SK-N-SH (cell line): Measurements from ENCODE around the gene FYB2. TPM values are rescaled to one million over a fixed set of nuclear protein-coding genes. Genes with fewer than 3 reads are reported as not detected.

Experiments
- CTCF ChIA-PET: fragments of 300-600, 350-600 bp; formaldehyde crosslinking; extraction: SDS; loops from one replicate; lab custom pipeline; 2021; lab: Yijun Ruan, JAX
- POLR2A ChIA-PET: fragments of 350-600 bp; sonication (Branson Sonifier 250); formaldehyde crosslinking; extraction: SDS; loops from one replicate; lab custom pipeline; 2020; ENCODE audit warnings: antibody characterized with exemption, inconsistent platforms; lab: Yijun Ruan, JAX
- DNase-seq: peaks from one replicate; pipeline ENCODE4 v3.0.0; 2012
- H2AFZ ChIP-seq: fragments of 200-600 bp; sonication (generic); 2 replicates; pipeline ENCODE4 v1.8.1; 2016; ENCODE audit warnings: antibody characterized with exemption, mild to moderate bottlenecking, low read depth
- H3F3A ChIP-seq: fragments of 200-600 bp; sonication (generic); replicated peaks from 2 replicates; pipeline ENCODE3; 2016; ENCODE audit warnings: antibody characterized with exemption, mild to moderate bottlenecking; ENCODE audit not compliant: insufficient read depth
- H3K27ac ChIP-seq, 2 experiments: fragments of 200-500 bp in 1 of 2; fragments of 200-600 bp in 1 of 2; sonication (Bioruptor generic) in 1 of 2; sonication (generic), shearing (Covaris generic) in 1 of 2; 2 replicates each; pipeline versions ENCODE4 v1.5.1 to v1.6.1; 2014 to 2016; ENCODE audit warnings: low read depth in 2 of 2, inconsistent platforms in 1 of 2, low read length in 1 of 2, mild to moderate bottlenecking in 1 of 2, mixed read lengths in 1 of 2
- H3K27me3 ChIP-seq: fragments of 200-600 bp; sonication (generic), shearing (Covaris generic); 2 replicates; pipeline ENCODE4 v1.6.1; 2016; ENCODE audit warnings: mixed run types; ENCODE audit not compliant: insufficient read depth
- H3K36me3 ChIP-seq, 2 experiments: fragments of 200-500 bp in 1 of 2; fragments of 200-600 bp in 1 of 2; sonication (Bioruptor generic) in 1 of 2; sonication (generic) in 1 of 2; replicated peaks in 1 of 2; 2 replicates each; pipeline versions ENCODE3 to v1.5.1; 2014 to 2016; ENCODE audit warnings: low read length in 1 of 2, mild to moderate bottlenecking in 1 of 2; ENCODE audit not compliant: insufficient read depth in 2 of 2, control insufficient read depth in 1 of 2
- H3K4me1 ChIP-seq, 2 experiments: fragments of 200-500 bp in 1 of 2; fragments of 200-600 bp in 1 of 2; sonication (Bioruptor generic) in 1 of 2; sonication (generic), shearing (Covaris generic) in 1 of 2; 2 replicates each; pipeline versions ENCODE4 v1.5.1 to v1.6.1; 2014 to 2016; ENCODE audit warnings: low read depth in 1 of 2, low read length in 1 of 2, mixed run types in 1 of 2; ENCODE audit not compliant: insufficient read depth in 2 of 2, control insufficient read depth in 1 of 2
- H3K4me2 ChIP-seq: fragments of 200-600 bp; sonication (generic), shearing (Covaris generic); 2 replicates; pipeline ENCODE4 v1.6.1; 2017; ENCODE audit warnings: mixed run types
- H3K4me3 ChIP-seq, 2 experiments: fragments of 200-500 bp in 1 of 2; fragments of 200-600 bp in 1 of 2; sonication (Bioruptor generic) in 1 of 2; sonication (generic), shearing (Covaris generic) in 1 of 2; 2 replicates each; pipeline versions ENCODE4 v1.5.1 to v1.8.1; 2014 to 2016; ENCODE audit warnings: low read depth in 2 of 2, inconsistent platforms in 1 of 2, low read length in 1 of 2, mild to moderate bottlenecking in 1 of 2, mixed read lengths in 1 of 2, moderate library complexity in 1 of 2
- H3K79me2 ChIP-seq: fragments of 200-600 bp; sonication (generic); 2 replicates; pipeline ENCODE4 v1.8.1; 2017; ENCODE audit warnings: mild to moderate bottlenecking; ENCODE audit not compliant: insufficient read depth
- H3K9ac ChIP-seq: fragments of 200-600 bp; sonication (generic); 2 replicates; pipeline ENCODE4 v1.6.1; 2017; ENCODE audit warnings: mixed run types
- H3K9me2 ChIP-seq: fragments of 200-600 bp; sonication (generic); 2 replicates; pipeline ENCODE4 v1.6.1; 2017; ENCODE audit warnings: mixed run types
- H3K9me3 ChIP-seq: fragments of 200-600 bp; sonication (generic); 2 replicates; pipeline ENCODE4 v1.6.1; 2017; ENCODE audit warnings: mixed run types, mild to moderate bottlenecking, moderate library complexity
- H4K20me1 ChIP-seq: fragments of 200-600 bp; sonication (generic); 2 replicates; pipeline ENCODE4 v1.6.1; 2017; ENCODE audit warnings: mild to moderate bottlenecking, mixed run types; ENCODE audit not compliant: insufficient read depth
- EP300 ChIP-seq, 2 experiments: IDR thresholded peaks; 2 replicates each; pipeline versions ENCODE4 v1.4.0 to v1.6.1; 2012; ENCODE audit warnings: borderline replicate concordance in 1 of 2, low read depth in 1 of 2, low read length in 1 of 2
- EZH2phosphoT487 ChIP-seq: fragments of 200-600 bp; sonication (generic); IDR thresholded peaks from 2 replicates; pipeline ENCODE4 v1.6.1; 2017; ENCODE audit warnings: low read depth, mixed run types, mild to moderate bottlenecking, antibody characterized with exemption, moderate library complexity, borderline replicate concordance
- FOSL2 ChIP-seq: IDR thresholded peaks from 2 replicates; pipeline ENCODE4 v1.4.0; 2012; ENCODE audit warnings: low read depth, mild to moderate bottlenecking, moderate library complexity, borderline replicate concordance
- GATA2 ChIP-seq: sonication (generic); formaldehyde crosslinking; IDR thresholded peaks from 2 replicates; pipeline ENCODE4 v1.5.0; 2020; ENCODE audit warnings: mild to moderate bottlenecking, missing genetic modification reagents
- MEF2A ChIP-seq: IDR thresholded peaks from 2 replicates; pipeline ENCODE4 v1.4.0; 2012; ENCODE audit warnings: low read depth, borderline replicate concordance
- MXI1 ChIP-seq: IDR thresholded peaks from 2 replicates; pipeline ENCODE4 v1.6.1; 2012; ENCODE audit warnings: mild to moderate bottlenecking, low read depth, low read length, improper control_type of control experiment
- NFIC ChIP-seq: IDR thresholded peaks from 2 replicates; pipeline ENCODE4 v1.4.0; 2012; ENCODE audit warnings: borderline replicate concordance
- NRF1 ChIP-seq: IDR thresholded peaks from 2 replicates; pipeline ENCODE4 v1.6.1; 2012; ENCODE audit warnings: low read depth, mild to moderate bottlenecking, low read length
- POLR2AphosphoS5 ChIP-seq: IDR thresholded peaks from 2 replicates; pipeline ENCODE4 v1.6.1; 2012; ENCODE audit warnings: low read depth, low read length
- RFX5 ChIP-seq: IDR thresholded peaks from 2 replicates; pipeline ENCODE4 v1.6.1; 2012; ENCODE audit warnings: mild to moderate bottlenecking, improper control_type of control experiment, low read length
- RXRA ChIP-seq: IDR thresholded peaks from 2 replicates; pipeline ENCODE4 v1.4.0; 2012; ENCODE audit warnings: low read depth, mild to moderate bottlenecking, borderline replicate concordance
- TCF12 ChIP-seq: IDR thresholded peaks from 2 replicates; pipeline ENCODE4 v1.4.0; 2012
- WGBS: methylation state at CpG from one replicate; pipeline ENCODE4 v1.1.6; 2017; ENCODE audit warnings: low lambda C conversion rate; 5-methylcytosine and 5-hydroxymethylcytosine counted together
- polyA plus RNA-seq, 3 experiments: library from polyadenylated mRNA; depleted of rRNA; stranded (reverse); fragments of >200 nt; gene quantifications; 2 replicates each; pipeline ENCODE4 v1.2.3, GENCODE V29; 2012
- TF ChIP-seq, protein P1 (sequence below): IDR thresholded peaks from 2 replicates; pipeline ENCODE4 v1.6.1; 2012; ENCODE audit warnings: mild to moderate bottlenecking, low read depth, low read length, moderate library complexity
- TF ChIP-seq, protein P2 (sequence below): fragments of 200-600 bp; sonication (generic); IDR thresholded peaks from 2 replicates; pipeline ENCODE4 v1.6.1; 2017; ENCODE audit warnings: antibody characterized with exemption, mild to moderate bottlenecking, moderate library complexity
- TF ChIP-seq, protein P3 (sequence below): IDR thresholded peaks from 2 replicates; pipeline ENCODE4 v1.4.0; 2012; ENCODE audit warnings: low read depth, borderline replicate concordance

The FYB2 gene
- polyA plus RNA-seq, 1 of the 3 experiments (the other 2 are of a cell fraction) = not detected

DNA sequence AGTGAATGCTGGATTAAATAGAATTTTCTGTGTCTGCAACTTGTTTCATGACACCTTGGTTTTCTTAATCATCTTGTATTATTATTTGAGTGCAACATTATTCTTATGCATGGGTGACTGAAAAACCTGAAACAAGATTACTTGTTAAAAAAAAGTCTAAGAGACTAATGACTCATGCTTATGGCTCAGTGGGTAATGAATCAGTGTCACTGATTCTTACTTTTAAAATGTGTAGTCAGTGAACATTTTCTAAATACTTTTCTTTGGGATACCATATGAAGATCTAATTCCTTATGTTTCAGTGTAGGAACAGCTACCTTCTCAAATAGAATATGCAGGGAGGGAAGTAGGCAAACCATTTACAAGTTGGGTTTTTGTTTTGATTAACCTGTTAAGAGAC is 108.6 kb downstream of the FYB2 start (continued):
- TF ChIP-seq, protein P1, sequence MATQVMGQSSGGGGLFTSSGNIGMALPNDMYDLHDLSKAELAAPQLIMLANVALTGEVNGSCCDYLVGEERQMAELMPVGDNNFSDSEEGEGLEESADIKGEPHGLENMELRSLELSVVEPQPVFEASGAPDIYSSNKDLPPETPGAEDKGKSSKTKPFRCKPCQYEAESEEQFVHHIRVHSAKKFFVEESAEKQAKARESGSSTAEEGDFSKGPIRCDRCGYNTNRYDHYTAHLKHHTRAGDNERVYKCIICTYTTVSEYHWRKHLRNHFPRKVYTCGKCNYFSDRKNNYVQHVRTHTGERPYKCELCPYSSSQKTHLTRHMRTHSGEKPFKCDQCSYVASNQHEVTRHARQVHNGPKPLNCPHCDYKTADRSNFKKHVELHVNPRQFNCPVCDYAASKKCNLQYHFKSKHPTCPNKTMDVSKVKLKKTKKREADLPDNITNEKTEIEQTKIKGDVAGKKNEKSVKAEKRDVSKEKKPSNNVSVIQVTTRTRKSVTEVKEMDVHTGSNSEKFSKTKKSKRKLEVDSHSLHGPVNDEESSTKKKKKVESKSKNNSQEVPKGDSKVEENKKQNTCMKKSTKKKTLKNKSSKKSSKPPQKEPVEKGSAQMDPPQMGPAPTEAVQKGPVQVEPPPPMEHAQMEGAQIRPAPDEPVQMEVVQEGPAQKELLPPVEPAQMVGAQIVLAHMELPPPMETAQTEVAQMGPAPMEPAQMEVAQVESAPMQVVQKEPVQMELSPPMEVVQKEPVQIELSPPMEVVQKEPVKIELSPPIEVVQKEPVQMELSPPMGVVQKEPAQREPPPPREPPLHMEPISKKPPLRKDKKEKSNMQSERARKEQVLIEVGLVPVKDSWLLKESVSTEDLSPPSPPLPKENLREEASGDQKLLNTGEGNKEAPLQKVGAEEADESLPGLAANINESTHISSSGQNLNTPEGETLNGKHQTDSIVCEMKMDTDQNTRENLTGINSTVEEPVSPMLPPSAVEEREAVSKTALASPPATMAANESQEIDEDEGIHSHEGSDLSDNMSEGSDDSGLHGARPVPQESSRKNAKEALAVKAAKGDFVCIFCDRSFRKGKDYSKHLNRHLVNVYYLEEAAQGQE = no peak
- TF ChIP-seq, protein P2, sequence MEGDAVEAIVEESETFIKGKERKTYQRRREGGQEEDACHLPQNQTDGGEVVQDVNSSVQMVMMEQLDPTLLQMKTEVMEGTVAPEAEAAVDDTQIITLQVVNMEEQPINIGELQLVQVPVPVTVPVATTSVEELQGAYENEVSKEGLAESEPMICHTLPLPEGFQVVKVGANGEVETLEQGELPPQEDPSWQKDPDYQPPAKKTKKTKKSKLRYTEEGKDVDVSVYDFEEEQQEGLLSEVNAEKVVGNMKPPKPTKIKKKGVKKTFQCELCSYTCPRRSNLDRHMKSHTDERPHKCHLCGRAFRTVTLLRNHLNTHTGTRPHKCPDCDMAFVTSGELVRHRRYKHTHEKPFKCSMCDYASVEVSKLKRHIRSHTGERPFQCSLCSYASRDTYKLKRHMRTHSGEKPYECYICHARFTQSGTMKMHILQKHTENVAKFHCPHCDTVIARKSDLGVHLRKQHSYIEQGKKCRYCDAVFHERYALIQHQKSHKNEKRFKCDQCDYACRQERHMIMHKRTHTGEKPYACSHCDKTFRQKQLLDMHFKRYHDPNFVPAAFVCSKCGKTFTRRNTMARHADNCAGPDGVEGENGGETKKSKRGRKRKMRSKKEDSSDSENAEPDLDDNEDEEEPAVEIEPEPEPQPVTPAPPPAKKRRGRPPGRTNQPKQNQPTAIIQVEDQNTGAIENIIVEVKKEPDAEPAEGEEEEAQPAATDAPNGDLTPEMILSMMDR = no peak
- TF ChIP-seq, all 33 proteins: peak for 7

DNA sequence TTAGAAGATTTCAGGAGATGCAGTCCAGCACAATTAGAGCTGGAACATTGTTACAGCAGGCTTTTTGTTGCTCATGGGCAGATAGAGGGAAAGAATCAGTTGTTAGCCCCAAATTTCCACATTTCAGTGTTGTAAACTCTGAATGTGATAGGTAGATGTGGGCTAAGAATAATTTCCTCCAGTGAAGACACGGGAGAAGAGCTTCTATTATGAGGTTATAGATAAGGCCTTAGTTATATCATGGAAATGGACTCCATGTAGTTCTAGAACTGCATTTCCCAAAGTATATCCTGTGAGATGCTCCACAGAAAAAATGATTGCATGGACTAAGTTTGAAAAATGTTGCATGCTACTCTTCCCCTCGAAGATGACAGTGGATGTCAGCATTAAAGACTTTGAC is 109.2 kb downstream of the FYB2 start:
- TF ChIP-seq POLR2AphosphoS5 (no peak), NRF1 (no peak), RFX5 (no peak), NFIC (no peak), GATA2 (CRISPR knock-in tag) (no peak), TCF12 (no peak), EZH2phosphoT487 (no peak), EP300 (IDR thresholded peaks at IDR 0.05; ENCODE audit: borderline replicate concordance in 1 of 2, low read depth in 1 of 2, low read length in 1 of 2) (no peak), MEF2A (no peak), RXRA (no peak), MXI1 (no peak), FOSL2 (no peak)
- TF ChIP-seq, protein P2 = no peak
- TF ChIP-seq, protein P3, sequence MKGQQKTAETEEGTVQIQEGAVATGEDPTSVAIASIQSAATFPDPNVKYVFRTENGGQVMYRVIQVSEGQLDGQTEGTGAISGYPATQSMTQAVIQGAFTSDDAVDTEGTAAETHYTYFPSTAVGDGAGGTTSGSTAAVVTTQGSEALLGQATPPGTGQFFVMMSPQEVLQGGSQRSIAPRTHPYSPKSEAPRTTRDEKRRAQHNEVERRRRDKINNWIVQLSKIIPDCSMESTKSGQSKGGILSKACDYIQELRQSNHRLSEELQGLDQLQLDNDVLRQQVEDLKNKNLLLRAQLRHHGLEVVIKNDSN = no peak
- peaks cover 9 to 19% of the 10 kb centered on the region in 2 experiments for H3K36me3 ChIP-seq
- CTCF ChIA-PET = interaction anchor here (0.6 to 3.2 kb wide), 12 partner anchors 8 to 1432 kb away, joined by 3 to 26 read pairs (median 6); no protein-coding TSS in a partner anchor

More for the DNA sequence above, 109.2 kb downstream of the FYB2 start:
- POLR2A ChIA-PET = no interaction called here
- H2AFZ ChIP-seq = no peak overlapping the region
- no peak overlapping the region; a peak in 1 of 4 replicates for H3K27ac ChIP-seq
- WGBS = 60% methylated on average over 2 of the region's 2 CpGs
- no peaks in the 10 kb centered on the region for H3K9me2 ChIP-seq
- peaks cover 9% of the 10 kb centered on the region for H3F3A ChIP-seq
- no peak overlapping the region for H3K4me3 ChIP-seq
- no peaks in the 10 kb centered on the region for H3K9me3 ChIP-seq
- no peaks in the 10 kb centered on the region for H3K79me2 ChIP-seq
- no peak for DNase-seq
- no peaks in the 10 kb centered on the region for H4K20me1 ChIP-seq
- no peak overlapping the region for H3K9ac ChIP-seq
- no peak overlapping the region for H3K4me2 ChIP-seq
- H3K4me1 ChIP-seq = peaks cover 0 to 15% of the 10 kb centered on the region in 2 experiments; a peak in 3 of 4 replicates
- no peaks in the 10 kb centered on the region for H3K27me3 ChIP-seq
